Testis (tissue), 2 donors: ENCODE data around the gene MBNL2.

Source experiments
- POLR2A ChIP-seq: fragments of 450-650 bp; IDR thresholded peaks from one replicate; pipeline ENCODE4 v1.6.1; 2017; ENCODE audit warnings: antibody characterized with exemption, mild to moderate bottlenecking, moderate library complexity
- TF ChIP-seq, protein P1 (sequence below), 3 experiments: fragments of 450-650 bp in 2 of 3; fragments of 200-600 bp in 1 of 3; sonication (generic) in 1 of 3; IDR thresholded peaks; one replicate each; pipeline ENCODE4 v1.5.1; 2016 to 2019; ENCODE audit warnings: antibody characterized with exemption in 3 of 3, mild to moderate bottlenecking in 2 of 3, moderate library complexity in 1 of 3

DNA sequence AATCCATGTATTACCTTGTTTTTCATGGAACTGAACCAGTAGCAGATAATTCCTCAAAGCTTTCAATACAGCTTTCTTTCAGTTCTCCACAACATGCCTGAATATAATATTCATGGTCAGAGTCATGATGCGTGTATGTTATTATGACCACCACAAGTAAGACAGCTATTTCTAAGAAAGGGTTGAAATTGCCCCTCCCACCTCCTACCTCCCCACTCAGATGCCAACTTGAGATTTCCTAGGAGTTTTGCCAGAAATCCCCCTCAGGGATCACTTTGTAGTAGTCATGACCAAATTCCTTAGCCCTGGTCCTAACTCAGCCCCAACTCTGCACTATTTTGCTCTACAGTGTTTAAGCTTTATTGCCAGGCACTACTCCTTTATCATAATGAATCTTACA is 141.9 kb downstream of the MBNL2 start:
- TF ChIP-seq, protein P1, sequence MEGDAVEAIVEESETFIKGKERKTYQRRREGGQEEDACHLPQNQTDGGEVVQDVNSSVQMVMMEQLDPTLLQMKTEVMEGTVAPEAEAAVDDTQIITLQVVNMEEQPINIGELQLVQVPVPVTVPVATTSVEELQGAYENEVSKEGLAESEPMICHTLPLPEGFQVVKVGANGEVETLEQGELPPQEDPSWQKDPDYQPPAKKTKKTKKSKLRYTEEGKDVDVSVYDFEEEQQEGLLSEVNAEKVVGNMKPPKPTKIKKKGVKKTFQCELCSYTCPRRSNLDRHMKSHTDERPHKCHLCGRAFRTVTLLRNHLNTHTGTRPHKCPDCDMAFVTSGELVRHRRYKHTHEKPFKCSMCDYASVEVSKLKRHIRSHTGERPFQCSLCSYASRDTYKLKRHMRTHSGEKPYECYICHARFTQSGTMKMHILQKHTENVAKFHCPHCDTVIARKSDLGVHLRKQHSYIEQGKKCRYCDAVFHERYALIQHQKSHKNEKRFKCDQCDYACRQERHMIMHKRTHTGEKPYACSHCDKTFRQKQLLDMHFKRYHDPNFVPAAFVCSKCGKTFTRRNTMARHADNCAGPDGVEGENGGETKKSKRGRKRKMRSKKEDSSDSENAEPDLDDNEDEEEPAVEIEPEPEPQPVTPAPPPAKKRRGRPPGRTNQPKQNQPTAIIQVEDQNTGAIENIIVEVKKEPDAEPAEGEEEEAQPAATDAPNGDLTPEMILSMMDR (IDR thresholded peaks at IDR 0.05): no peak
- TF ChIP-seq POLR2A: no peak
